ENCODE results near the gene VAT1.

VAT1 gene

DNA sequence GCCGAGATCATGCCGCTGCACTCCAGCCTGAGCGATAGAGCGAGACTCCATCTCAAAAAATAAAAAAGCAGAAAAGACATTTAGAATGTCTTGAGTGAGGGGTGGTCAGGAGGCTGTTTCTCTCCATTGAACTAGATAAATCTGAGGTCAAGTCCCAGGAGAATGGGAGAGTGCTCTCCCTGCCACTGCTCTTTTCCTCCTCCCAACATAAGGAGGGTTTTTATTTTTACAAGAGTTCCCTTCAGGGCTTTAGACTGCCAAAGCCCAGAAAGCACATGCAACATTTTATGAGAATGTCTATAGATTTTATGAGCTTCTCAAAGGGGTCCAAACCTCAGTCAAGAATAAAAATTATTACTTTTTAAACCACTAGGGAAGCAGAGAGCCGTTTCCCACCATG is 4.4 kb upstream of the VAT1 start:
- no peak for DNase-seq

- no peak for DNase-seq
Measured at GRCh38 chr17:43025766-43026537, 3.8 kb upstream of the VAT1 start.

DNA sequence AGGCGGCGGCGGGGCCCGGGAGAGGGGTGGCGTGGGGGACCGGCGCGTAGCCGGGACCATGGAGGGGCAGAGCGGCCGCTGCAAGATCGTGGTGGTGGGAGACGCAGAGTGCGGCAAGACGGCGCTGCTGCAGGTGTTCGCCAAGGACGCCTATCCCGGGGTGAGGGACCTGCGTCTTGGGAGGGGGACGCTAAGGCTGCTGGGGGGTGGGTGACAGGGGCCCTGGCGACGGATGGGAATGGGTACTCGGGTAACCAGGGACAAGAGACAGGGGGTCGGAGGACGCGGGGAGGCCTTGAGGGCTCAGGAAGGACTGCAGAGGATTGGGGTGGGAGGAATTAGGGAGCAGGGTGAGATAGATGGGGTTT is 3.1 kb upstream of the VAT1 start:
- DNase-seq, result no peak

DNA sequence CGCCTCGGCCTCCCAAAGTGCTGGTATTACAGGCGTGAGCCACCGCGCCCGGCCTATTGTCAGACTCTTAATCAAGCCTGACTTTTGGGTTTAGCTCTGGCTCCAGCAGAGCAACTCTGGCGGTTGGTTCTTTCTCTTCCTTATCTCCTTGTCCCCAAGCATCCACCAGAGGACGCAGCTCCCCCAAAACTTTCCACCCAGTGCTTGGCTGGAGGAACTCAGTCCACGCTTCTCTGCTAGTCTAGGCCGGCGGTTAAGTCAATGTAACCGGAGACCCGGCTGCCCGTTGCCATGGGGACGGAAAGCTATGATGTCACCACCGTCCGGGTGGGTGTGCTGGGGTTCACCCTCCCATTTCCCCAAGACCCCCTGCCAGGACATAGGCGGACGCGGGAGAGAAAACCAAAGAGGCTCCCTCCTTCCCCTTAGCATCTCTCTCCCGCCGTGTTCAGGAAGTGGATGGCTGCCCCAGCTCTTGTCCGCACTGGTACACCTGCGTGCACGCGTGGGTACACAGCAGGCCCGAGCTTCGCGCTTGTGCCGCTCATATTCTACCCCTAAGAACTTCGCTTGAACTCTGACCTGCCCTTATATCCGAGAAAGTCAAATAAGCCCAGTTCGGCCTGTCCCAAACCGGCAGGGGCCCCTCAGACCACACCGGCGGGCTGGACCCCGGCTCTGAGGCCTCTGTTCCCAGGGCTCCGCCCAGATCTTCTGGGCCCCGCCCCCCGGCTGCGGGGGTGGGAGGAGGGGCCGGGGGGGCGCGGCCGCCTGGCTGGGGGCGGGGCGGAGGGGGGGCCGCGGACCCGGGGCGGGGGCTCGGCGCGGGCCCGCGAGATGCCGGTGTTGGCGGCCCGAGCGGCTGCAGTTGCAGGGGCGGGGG is 2.5 kb upstream of the VAT1 start, which contains the start of gene RND2:
Gene RND2, plus strand, starts transcription at position 825 of the 883 bp plus-strand sequence. CDS start 117 bp downstream, outside the sequence.
- peak; percentile 96 for DNase-seq

DNA sequence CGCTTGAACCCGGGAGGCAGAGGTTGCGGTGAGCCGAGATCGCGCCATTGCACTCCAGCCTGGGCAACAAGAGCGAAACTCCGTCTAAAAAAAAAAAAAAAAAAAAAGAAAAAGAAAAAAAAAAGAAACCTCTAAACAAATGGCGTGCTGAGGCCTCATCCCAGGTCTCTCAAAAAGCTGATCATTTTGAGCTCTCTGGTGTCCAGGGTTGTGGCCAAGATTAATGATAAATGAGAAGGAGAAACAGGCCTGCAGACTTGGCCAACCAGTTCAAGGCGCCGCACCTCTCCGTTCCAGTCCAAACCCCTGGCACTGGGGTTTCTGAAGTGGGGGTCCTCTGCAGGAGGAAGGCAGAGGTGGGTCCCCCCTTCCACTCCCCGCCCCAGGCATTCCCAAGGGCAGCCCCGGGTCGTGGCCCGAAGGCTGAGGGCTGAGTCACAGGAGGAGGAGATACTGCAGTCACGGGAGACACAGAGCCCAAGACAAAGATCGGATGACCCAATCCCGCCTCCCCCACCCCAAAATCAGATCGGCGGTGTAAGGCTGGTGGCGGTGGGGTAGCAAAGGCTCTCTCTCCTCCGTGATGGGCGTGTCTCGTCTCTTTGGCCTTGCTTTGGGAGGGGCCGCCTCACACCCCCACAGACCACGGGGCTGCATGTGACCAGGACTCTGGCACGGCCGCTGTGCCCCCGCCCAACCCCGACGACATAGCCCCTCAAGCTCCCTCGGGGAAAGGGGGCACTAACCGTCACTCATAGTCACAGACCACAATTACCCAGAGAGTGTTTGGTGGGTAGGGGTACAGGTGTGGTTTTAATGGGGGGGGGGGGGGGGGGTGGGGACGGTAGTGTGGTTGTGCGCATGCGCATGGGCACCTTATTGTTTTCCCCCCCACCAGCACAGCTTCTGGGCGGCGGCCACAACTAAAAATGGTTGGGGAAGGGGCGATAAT is 1.1 kb downstream of the VAT1 start:
- DNase-seq, result peak; percentile 39

GRCh38 chr17:43020030-43020621 is 2.1 kb downstream of the VAT1 start:
- no peak for DNase-seq

DNA sequence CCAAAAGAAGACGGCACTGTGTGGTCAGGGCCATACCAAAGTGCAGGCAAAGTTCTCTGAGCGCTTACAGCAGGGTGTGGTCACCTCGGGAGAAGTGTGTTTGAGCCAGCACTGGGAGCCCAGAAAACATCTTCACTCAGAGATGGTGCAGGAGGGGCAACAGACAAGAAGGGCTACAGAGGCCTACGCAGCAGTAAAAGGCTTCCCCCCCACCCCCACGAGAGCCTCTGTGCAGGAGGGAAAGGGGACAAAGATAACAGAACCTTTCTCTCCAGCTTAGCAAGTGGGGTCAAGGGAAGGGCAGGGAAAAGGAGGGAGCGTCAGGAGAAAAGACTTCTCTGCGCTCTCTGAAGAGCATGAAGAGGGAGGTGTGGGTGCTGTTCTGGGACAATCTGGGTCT is 2.8 kb downstream of the VAT1 start:
- no peak for DNase-seq

GRCh38 chr17:43018932-43019331 is 3.3 kb downstream of the VAT1 start:
- no peak for DNase-seq

GRCh38 chr17:43018008-43018853 is 4.0 kb downstream of the VAT1 start:
- DNase-seq, result peak; percentile 76

- no peak for DNase-seq
Measured at GRCh38 chr17:43016216-43016615, 6.0 kb downstream of the VAT1 start.

- no peak for DNase-seq
Measured at GRCh38 chr17:43015579-43015978, 6.6 kb downstream of the VAT1 start.

GRCh38 chr17:43014649-43015542 is 7.3 kb downstream of the VAT1 start:
- no peak for DNase-seq

- no peak for DNase-seq
Measured at GRCh38 chr17:43014020-43014648, 8.1 kb downstream of the VAT1 start.

DNA sequence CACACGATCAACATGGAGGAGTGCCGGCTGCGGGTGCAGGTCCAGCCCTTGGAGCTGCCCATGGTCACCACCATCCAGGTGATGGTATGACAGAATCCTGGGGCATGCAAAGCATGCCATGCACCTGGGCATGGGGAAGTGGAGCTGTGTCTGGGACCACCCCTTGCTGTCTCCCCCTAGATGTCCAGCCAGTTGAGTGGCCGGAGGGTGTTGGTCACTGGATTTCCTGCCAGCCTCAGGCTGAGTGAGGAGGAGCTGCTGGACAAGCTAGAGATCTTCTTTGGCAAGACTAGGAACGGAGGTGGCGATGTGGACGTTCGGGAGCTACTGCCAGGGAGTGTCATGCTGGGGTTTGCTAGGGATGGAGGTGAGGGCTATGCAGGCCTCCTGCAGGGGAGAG is 8.9 kb downstream of the VAT1 start:
- DNase-seq, result no peak

DNA sequence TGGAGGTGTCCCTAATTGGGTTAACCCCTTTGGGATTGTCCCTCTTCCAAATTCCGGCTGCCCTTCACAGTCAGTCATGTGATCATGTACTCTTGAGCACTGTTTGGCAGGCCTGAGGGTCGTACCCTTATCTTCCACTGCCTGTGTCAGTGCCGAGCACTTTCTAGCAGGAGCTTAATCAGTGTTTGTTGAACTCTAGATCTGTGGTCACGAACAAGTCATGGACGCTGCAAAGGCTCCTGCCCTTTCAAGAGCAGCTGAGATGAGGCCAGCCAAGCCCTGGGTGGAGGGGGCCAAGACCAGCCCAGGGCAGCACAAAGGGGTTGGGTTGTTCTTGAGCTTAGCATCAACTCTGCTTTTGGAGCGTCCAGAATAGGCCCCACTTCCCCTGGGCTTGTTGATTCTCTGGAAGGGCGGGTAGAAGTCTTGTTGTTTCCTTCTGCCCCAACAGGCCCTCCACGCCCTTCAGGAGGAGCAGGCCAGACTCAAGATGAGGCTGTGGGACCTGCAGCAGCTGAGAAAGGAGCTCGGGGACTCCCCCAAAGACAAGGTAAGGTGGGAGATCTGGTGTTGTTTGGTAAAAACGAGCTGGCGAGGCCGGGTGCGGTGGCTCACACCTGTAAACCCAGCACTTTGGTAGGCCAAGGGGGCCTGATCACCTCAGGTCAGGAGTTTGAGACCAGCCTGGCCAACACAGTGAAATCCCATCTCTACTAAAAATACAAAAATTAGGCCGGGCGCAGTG is 10.3 kb downstream of the VAT1 start:
- no peak for DNase-seq

DNA sequence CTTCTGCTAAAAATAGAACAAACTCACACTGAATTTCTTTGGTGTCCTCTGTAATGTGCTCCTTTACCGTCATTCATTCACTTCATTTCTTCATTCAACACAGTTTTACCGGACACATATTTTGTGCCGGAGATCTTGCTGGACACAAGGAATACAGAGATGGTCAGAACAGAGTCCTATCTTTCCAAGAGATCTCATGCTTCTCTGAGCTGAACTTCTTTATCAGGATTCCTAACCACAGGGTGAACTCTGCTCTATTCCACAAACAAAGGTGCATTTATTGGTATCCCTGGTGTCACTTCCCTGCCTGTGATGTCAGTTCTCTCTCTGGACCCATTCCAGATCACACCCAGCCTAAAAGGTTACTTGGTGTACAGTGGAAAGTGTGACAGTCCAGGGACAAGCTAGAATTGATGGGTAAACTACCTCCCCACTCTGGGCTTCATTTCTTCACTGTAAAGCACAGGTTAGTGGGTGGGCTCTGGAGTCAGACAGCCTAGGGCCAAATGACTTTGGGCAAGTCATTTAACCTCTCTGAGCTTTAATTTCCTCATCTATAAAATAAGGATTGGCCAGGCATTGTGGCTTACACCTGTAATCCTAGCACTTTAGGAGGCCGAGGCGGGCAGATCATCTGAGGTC is 11.4 kb downstream of the VAT1 start:
- no peak for DNase-seq

DNA sequence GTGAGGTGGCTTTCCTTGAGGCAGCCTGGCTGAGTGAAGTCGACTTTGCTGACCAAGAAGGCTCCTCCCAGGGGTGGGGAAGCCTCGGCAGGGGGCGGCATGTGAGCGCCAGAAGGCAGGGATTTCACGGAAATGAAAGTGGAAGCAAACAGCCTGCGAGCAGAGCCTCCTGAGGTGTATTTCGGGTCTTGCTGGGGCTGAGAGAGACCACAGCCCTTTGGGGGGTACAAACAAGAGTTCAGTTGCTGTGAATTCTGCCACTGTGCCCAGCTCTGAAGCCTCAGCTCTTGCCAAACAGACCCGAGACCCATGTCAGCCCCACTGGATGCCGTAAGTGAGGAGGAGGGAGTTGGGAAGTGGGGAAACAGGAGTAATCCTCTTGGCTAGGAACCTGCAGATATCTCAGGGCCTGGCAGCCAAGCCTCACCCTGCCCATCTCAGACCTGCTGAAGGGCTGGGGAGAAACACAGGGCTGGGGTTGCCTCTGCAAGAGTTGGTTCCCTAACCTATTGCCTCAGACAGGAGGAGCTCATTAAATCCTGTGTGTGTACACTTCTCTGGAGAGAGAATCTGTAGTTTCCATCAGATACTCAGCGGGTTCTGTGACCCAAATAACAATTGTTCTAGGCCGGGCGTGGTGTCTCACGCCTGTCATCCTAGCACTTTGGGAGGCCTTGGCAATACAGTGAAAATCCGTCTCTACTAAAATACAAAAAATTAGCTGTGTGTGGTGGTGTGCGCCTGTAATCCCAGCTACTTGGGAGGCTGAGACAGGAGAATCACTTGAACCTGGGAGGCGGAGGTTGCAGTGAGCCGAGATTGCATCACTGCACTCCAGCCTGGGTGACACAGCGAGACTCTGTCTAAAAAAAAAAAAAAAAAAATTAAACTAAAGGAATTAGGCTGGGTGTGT is 15.3 kb downstream of the VAT1 start, which contains the start of gene IFI35:
Gene IFI35, plus strand, starts transcription at position 146 of the 913 bp plus-strand sequence. Its CDS starts 164 bp downstream, at position 310.
- peak; percentile 55 for DNase-seq
